H54 (cell line): ENCODE results near the gene SRRD.
A peak's percentile ranks its signal among the peaks of the same experiment; 100 is the strongest.

Source experiments
- DNase-seq: peaks from one replicate; pipeline ENCODE4 v3.0.0; 2011; ENCODE audit warnings: low spot score, mixed read lengths; ENCODE audit not compliant: insufficient read length
- FAIRE-seq: peaks from 3 replicates; lab custom pipeline; 2011; peaks lifted over from hg19 to GRCh38; lab: Jason Lieb, UNC
- POLR2A ChIP-seq: IDR thresholded peaks from 2 replicates; pipeline ENCODE4 v1.6.1; 2011; ENCODE audit warnings: low read depth, mild to moderate bottlenecking, low read length

Gene SRRD

GRCh38 chr22:26529345-26529744, 45.7 kb downstream of the SRRD start:
- no peak for DNase-seq

GRCh38 chr22:26534171-26534855, 50.6 kb downstream of the SRRD start:
- no peak for FAIRE-seq
- DNase-seq: no peak
- no peak for TF ChIP-seq POLR2A

More at GRCh38 chr22:26529345-26529744, 45.7 kb downstream of the SRRD start:
- TF ChIP-seq POLR2A: no peak
- no peak for FAIRE-seq

DNA sequence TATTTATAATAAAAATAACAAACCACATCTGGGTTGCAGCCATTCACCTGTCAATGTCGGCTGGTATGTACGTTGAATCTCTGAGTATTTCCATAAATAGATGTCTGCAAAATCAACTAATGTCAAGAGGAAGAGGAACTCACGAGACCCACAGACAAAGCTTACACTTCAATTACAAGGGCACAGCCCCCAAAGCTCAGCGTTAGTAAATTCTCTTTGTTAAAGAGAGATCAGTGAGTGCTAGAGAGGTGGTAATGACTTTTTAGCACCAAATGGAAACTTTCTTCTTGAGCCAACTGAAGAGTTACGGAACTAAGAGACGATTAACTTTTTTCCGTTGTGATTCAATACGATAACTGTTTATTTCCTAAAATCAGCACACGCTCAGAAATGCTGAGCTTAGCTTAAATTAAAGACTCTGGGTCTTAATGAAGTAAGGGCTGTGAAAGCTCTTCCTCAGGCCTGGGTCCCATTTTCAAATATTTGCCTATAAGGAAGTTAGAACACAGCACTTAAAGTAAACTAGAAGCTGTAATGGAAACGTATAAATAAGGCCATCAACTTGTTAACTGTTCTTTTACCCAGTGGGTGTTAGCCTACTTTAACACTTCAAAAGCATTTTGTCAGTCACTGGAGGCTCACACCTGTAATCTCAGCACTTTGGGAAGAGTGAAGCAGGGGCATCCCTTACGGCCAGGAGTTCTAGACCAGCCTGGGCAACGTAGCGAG, 51.4 kb downstream of the SRRD start:
- TF ChIP-seq POLR2A: no peak
- FAIRE-seq (no peak), DNase-seq (no peak)

- DNase-seq: no peak
- no peak for FAIRE-seq
- TF ChIP-seq POLR2A: no peak
Measured at GRCh38 chr22:26535603-26535908, 51.9 kb downstream of the SRRD start.

DNA sequence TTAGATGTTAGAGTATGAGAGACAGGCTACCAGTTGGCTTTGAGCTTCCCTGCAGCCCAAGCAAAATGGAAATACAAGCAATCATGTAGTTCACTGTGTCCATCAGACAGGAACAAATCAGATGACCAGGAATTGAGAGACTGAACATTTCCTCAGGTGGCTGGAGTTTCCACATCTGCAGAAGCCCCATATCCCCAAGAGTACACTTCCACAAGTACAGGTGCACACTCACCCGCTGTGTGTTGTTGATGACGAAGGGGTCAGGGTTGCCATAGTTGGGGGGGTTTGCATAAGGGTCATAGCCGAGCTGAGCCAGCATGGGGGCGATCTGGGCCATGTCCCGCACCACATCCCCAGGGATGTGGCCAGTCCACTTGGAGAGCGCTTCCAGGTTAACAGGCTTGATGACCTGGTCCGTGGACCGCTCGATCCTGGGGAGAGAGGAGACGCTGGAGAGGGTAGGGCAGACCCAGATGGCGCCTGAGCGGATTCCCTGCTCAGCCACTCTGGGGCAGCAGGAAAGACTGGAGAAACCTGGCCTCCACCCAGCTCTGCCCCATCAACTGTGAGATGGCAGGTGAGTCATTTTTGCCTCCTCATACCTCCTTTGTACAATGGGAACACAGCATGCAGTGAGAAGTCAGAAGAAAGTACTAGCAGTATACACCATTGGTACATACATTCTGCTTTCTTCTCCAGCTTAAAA, 52.5 kb downstream of the SRRD start:
- DNase-seq: peak; percentile 14
- FAIRE-seq: peak; percentile 30
- no peak for TF ChIP-seq POLR2A

GRCh38 chr22:26536762-26537134, 53.1 kb downstream of the SRRD start:
- no peak for FAIRE-seq
- DNase-seq: no peak
- TF ChIP-seq POLR2A: no peak

DNA sequence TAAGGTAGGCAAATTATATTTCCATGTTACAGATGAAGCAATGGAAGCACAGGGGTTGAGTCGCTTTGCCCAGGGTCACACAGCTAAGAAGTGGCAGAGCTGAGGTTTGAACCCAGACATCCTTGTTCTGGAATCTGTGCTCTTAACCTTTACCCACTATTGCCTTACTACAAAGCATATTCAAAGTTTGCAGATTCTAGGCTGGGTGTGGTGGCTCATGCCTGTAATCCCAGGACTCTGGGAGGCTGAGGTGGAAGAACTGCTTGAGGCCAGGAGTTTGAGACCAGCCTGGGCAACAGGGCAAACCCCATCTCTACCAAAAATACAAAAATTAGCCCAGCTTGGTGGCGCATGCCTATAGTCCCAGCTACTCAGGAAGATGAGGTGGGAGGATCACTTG, 56.4 kb downstream of the SRRD start:
- DNase-seq (no peak), FAIRE-seq (no peak)
- no peak for TF ChIP-seq POLR2A

GRCh38 chr22:26541167-26541819, 57.6 kb downstream of the SRRD start:
- DNase-seq (no peak), FAIRE-seq (no peak)
- TF ChIP-seq POLR2A: no peak

DNA sequence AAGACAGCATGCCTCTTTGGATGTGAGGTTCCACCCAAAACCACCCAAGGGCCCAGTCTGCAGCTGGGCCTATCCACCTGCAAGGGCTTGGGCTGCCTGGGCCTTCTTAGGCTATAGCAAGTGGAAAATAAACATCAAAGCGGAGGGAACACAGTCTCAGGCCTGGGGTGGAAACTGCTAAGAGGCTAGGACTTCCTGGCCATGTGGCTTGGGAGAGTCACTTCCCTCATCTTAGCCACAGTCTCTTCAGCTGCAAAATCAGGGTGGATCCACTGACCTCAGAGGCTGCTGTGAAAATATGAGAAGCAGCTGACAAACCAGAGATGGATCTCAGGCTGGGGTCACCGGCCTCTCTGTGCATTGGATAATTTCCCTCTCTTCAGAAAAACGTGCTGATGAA, 59.2 kb downstream of the SRRD start:
- FAIRE-seq (no peak), DNase-seq (no peak)
- TF ChIP-seq POLR2A: no peak
